HepG2 (cell line): Measurements from ENCODE around the gene GTF2E1. TPM values are rescaled to one million over a fixed set of nuclear protein-coding genes. Genes with fewer than 3 reads are reported as not detected.
A peak's percentile ranks its signal among the peaks of the same experiment; 100 is the strongest.

ENCODE experiments used
- CEBPB ChIP-seq: IDR thresholded peaks from 2 replicates; pipeline ENCODE4 v1.6.1; 2011; ENCODE audit warnings: low read depth, low read length, improper control_type of control experiment, borderline replicate concordance
- ELF3 ChIP-seq: IDR thresholded peaks from 2 replicates; pipeline ENCODE4 v1.6.1; 2016; ENCODE audit warnings: missing genetic modification reagents, missing compliant biosample characterization
- EP300 ChIP-seq, 3 experiments: sonication (generic) in 1 of 3; formaldehyde crosslinking in 1 of 3; IDR thresholded peaks; 2 replicates each; pipeline versions ENCODE4 v1.5.1 to v1.6.1; 2011 to 2020; ENCODE audit warnings: low read depth in 2 of 3, low read length in 2 of 3, borderline replicate concordance in 1 of 3, improper control_type of control experiment in 1 of 3, mild to moderate bottlenecking in 1 of 3, missing genetic modification reagents in 1 of 3, moderate library complexity in 1 of 3
- FOXA3 ChIP-seq: IDR thresholded peaks from 2 replicates; pipeline ENCODE4 v1.6.1; 2016; ENCODE audit warnings: missing genetic modification reagents, missing compliant biosample characterization
- FOXK2 ChIP-seq: fragments of 450-650 bp; IDR thresholded peaks from 2 replicates; pipeline ENCODE4 v1.6.1; 2016
- FOXO4 ChIP-seq: sonication (generic); formaldehyde crosslinking; conservative IDR thresholded peaks from 2 replicates; pipeline ENCODE4 v1.8.1; 2023; ENCODE audit warnings: missing genetic modification reagents
- FOXP4 ChIP-seq: sonication (generic); formaldehyde crosslinking; IDR thresholded peaks from 2 replicates; pipeline ENCODE4 v1.4.0; 2020; ENCODE audit warnings: missing genetic modification reagents
- HMG20A ChIP-seq: IDR thresholded peaks from 2 replicates; pipeline ENCODE4 v1.6.1; 2016; ENCODE audit warnings: borderline replicate concordance
- KLF16 ChIP-seq, 2 experiments: sonication (generic) in 1 of 2; formaldehyde crosslinking in 1 of 2; IDR thresholded peaks; 2 replicates each; pipeline versions ENCODE4 v1.6.1 to v1.8.0; 2016 to 2023; ENCODE audit warnings: missing genetic modification reagents in 2 of 2, missing compliant biosample characterization in 1 of 2
- MAFF ChIP-seq: IDR thresholded peaks from 2 replicates; pipeline ENCODE4 v1.6.1; 2011; ENCODE audit warnings: low read depth, low read length, improper control_type of control experiment
- MAFK ChIP-seq, 2 experiments: IDR thresholded peaks in 1 of 2; conservative IDR thresholded peaks in 1 of 2; 2 replicates each; pipeline ENCODE4 v1.6.1; 2011; ENCODE audit warnings: improper control_type of control experiment in 2 of 2, low read length in 2 of 2
- MED1 ChIP-seq: sonication (generic); formaldehyde crosslinking; IDR thresholded peaks from 2 replicates; pipeline ENCODE4 v1.4.0; 2020; ENCODE audit warnings: missing genetic modification reagents
- MNT ChIP-seq: fragments of 450-650 bp; IDR thresholded peaks from 2 replicates; pipeline ENCODE4 v1.6.1; 2016
- SCMH1 ChIP-seq: sonication (generic); formaldehyde crosslinking; IDR thresholded peaks from 2 replicates; pipeline ENCODE4 v1.9.0; 2021; ENCODE audit warnings: missing genetic modification reagents, mild to moderate bottlenecking, borderline replicate concordance
- SRF ChIP-seq: IDR thresholded peaks from 2 replicates; pipeline ENCODE4 v1.6.1; 2011; ENCODE audit warnings: mild to moderate bottlenecking, low read depth, low read length, moderate library complexity
- TCF12 ChIP-seq, 2 experiments: fragments of 450-650 bp in 1 of 2; sonication (generic) in 1 of 2; formaldehyde crosslinking in 1 of 2; IDR thresholded peaks; 2 replicates each; pipeline versions ENCODE4 v1.6.1 to v1.8.0; 2017 to 2022; ENCODE audit warnings: antibody characterized with exemption in 1 of 2, mild to moderate bottlenecking in 1 of 2, missing genetic modification reagents in 1 of 2, moderate library complexity in 1 of 2
- TFAP4 ChIP-seq: sonication (generic); IDR thresholded peaks from 2 replicates; pipeline ENCODE4 v1.6.1; 2016; ENCODE audit warnings: low read depth, borderline replicate concordance
- TFDP1 ChIP-seq: IDR thresholded peaks from 2 replicates; pipeline ENCODE4 v1.6.1; 2016; ENCODE audit warnings: missing compliant biosample characterization, missing genetic modification reagents, borderline replicate concordance
- ZGPAT ChIP-seq: IDR thresholded peaks from 2 replicates; pipeline ENCODE4 v1.6.1; 2016; ENCODE audit warnings: mild to moderate bottlenecking
- ZNF331 ChIP-seq: sonication (generic); formaldehyde crosslinking; IDR thresholded peaks from 2 replicates; pipeline ENCODE4 v1.4.0; 2020; ENCODE audit warnings: missing genetic modification reagents
- polyA plus RNA-seq, 8 experiments: library from polyadenylated mRNA; depleted of rRNA in 3 of 8; stranded (reverse) in 7 of 8; unstranded in 1 of 8; fragments of >200 nt; fragmentation: Illumina TruSeq in 4 of 8; extraction: Trizol in 4 of 8; gene quantifications; 2 replicates each; pipeline versions ENCODE4 v1.2.1 to v1.2.3, GENCODE V29; 2011 to 2016; ENCODE audit warnings: low read depth in 4 of 8, missing spikeins in 1 of 8, mixed read lengths in 1 of 8; ENCODE audit not compliant: insufficient read depth in 1 of 8
- total RNA-seq, 5 experiments: library from RNA; depleted of rRNA; stranded (reverse); fragments of >200 nt; fragmentation: Illumina TruSeq; extraction: Trizol; gene quantifications; 2 replicates each; pipeline ENCODE4 v1.2.3, GENCODE V29; 2016; ENCODE audit warnings: low read depth in 1 of 5

The GTF2E1 gene
- total and polyA plus RNA-seq, 2 of the 13 experiments (the other 11 are each of a cell fraction or from before 2014, with no cell fraction given) = 7.7 to 21.5 TPM

GRCh38 chr3:120693439-120694171, 48.9 kb upstream of the GTF2E1 start (continued):
- TF ChIP-seq TCF12 (IDR thresholded peaks at IDR 0.05) (no peak), TCF12 (CRISPR knock-in tag; IDR thresholded peaks at IDR 0.05) (no peak), SRF (peak; percentile 67; the same call in 1 of the 2 replicates), ELF3 (CRISPR knock-in tag) (peak; percentile 64; the same call in 1 of the 2 replicates), KLF16 (CRISPR knock-in tag; IDR thresholded peaks at IDR 0.05) (0 out of 4 replicates have a peak, but pooled peaks of 1 of the 2 experiments have one; percentile 16), MNT (no peak), MAFF (peak; percentile 82), FOXP4 (peak; percentile 59; the same call in 1 of the 2 replicates), FOXA3 (peak; percentile 67), MED1 (peak; percentile 50), ZGPAT (CRISPR knock-in tag) (peak; percentile 34; the same call in 1 of the 2 replicates), MAFK (conservative IDR thresholded peaks at IDR 0.05 in 1 of 2, IDR thresholded peaks at IDR 0.05 in 1 of 2; ENCODE audit: low read length in 2 of 2) (peak; percentile 71 to 92), CEBPB (peak; percentile 66; the same call in 1 of the 2 replicates), HMG20A (CRISPR knock-in tag) (peak; percentile 17; the same call in 1 of the 2 replicates), EP300 (IDR thresholded peaks at IDR 0.05; ENCODE audit: low read depth in 2 of 2, low read length in 2 of 2) (peak in 1 of 2 experiments; percentile 74; a peak in 2 of 4 replicates), EP300 (CRISPR knock-in tag; IDR thresholded peaks at IDR 0.05; ENCODE audit: borderline replicate concordance) (peak; percentile 62; the same call in 1 of the 2 replicates), FOXO4 (CRISPR knock-in tag) (no peak), TFDP1 (CRISPR knock-in tag) (no peak), FOXK2 (no peak), TFAP4 (peak; percentile 88), ZNF331 (CRISPR knock-in tag) (no peak), SCMH1 (no peak)
